K562 treated with DMSO at 1 percent for 48 hours (cell line): ENCODE data around the gene FAM177A1. TPM values are rescaled to one million over a fixed set of nuclear protein-coding genes. Genes with fewer than 3 reads are reported as not detected.

Source experiments
- total RNA-seq: library from RNA; unstranded; fragments of 300-600 nt; gene quantifications from 2 replicates; pipeline ENCODE4 v1.2.3, GENCODE V29; 2022; ENCODE audit warnings: low replicate concordance; ENCODE audit errors: extremely low read depth

FAM177A1 gene, protein sequence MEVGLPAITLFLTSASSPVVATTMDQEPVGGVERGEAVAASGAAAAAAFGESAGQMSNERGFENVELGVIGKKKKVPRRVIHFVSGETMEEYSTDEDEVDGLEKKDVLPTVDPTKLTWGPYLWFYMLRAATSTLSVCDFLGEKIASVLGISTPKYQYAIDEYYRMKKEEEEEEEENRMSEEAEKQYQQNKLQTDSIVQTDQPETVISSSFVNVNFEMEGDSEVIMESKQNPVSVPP
- total RNA-seq, result not detected in 2 replicates

DNA sequence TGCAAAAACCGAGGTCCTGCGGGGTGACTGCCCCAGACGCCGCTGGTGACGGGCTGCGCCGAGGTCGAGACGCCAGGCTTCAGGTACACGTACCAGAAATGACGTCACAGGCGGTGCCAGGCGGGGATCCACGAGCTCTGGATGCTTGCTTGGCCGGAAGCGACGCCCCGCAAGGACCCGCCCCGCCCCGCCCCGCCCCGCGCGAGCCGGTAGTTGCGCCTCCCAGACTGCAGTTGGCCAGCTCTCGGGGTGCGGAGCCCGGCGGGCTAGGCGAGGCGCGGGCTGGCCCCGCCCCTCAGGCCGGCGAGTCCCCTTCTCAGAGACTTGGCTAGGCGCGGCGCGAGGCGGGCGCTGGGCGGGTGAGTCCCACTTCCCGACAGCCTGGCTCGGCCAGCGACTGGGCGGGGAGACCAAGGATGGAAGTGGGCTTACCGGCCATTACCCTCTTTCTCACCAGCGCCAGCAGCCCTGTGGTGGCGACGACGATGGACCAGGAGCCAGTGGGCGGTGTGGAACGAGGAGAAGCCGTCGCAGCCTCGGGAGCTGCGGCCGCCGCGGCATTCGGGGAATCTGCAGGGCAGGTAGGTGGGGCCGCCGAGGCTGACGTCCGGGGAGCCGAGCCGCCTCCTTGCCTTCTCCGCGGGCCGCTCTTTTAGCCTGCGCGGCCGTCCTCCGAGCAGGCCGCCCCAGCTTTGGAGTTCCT lies at the start of gene FAM177A1:
Gene FAM177A1, plus strand, starts transcription at position 225 of the 703 bp plus-strand sequence. Its CDS starts 192 bp downstream, at position 417.

GRCh38 chr14:35121887-35122695 lies 76.0 kb downstream of the FAM177A1 start, which contains the start of the genes PPP2R3C and PRORP:
PPP2R3C (minus strand) TSS chr14:35121990; CDS start chr14:35121959, 31 bp downstream.
PRORP (plus strand) TSS chr14:35122552; CDS start chr14:35123246, 694 bp downstream.

Other genes starting within 250 kb of the FAM177A1 start
- gene BAZ1A, start 170.9 kb upstream of the FAM177A1 start, total RNA-seq, result not detected in 2 replicates
- not detected in 2 replicates for gene SRP54, start 63.3 kb upstream of the FAM177A1 start, total RNA-seq
- gene PPP2R3C, start 75.7 kb downstream of the FAM177A1 start, total RNA-seq, result not detected in 2 replicates
- gene PRORP, start 76.3 kb downstream of the FAM177A1 start, total RNA-seq, result not detected in 2 replicates
- gene PSMA6, start 246.1 kb downstream of the FAM177A1 start, total RNA-seq, result not detected in 2 replicates